Lung microvascular endothelial cell (primary cell): ENCODE results near the gene PRKD3. TPM values are rescaled to one million over a fixed set of nuclear protein-coding genes. Genes with fewer than 3 reads are reported as not detected.

Source experiments
- DNase-seq, 2 donors: peaks; one replicate each; pipeline versions ENCODE4 v3.0.0 to v3.0.0-alpha.2; 2010; ENCODE audit warnings: low read depth in 2 of 2
- total RNA-seq: library from RNA; depleted of rRNA; stranded (reverse); fragments of >200 nt; gene quantifications from 2 replicates; pipeline ENCODE4 v1.2.1, GENCODE V29; 2014

Gene PRKD3
- total RNA-seq, 1 donor from 2014 or later, result 48.4 TPM

GRCh38 chr2:37343537-37344434, 19.2 kb upstream of the PRKD3 start:
- peak in 1 of 2 donors; percentile 56 for DNase-seq

GRCh38 chr2:37342591-37343220, 18.1 kb upstream of the PRKD3 start:
- no peak for DNase-seq

GRCh38 chr2:37340637-37341036, 16.0 kb upstream of the PRKD3 start:
- no peak for DNase-seq

- DNase-seq, result no peak
Observed at GRCh38 chr2:37338933-37339332, 14.3 kb upstream of the PRKD3 start.

GRCh38 chr2:37337620-37338280, 13.1 kb upstream of the PRKD3 start:
- DNase-seq, result no peak

- DNase-seq, result no peak
Observed at GRCh38 chr2:37335604-37336003, 11.0 kb upstream of the PRKD3 start.

- DNase-seq, result no peak
Observed at GRCh38 chr2:37333256-37333655, 8.6 kb upstream of the PRKD3 start.

- DNase-seq, result no peak
Observed at GRCh38 chr2:37332560-37332959, 7.9 kb upstream of the PRKD3 start.

- no peak for DNase-seq
Observed at GRCh38 chr2:37330681-37331080, 6.0 kb upstream of the PRKD3 start.

GRCh38 chr2:37326866-37327634, 2.4 kb upstream of the PRKD3 start:
- no peak for DNase-seq

- peak in 1 of 2 donors; percentile 84 for DNase-seq
Observed at GRCh38 chr2:37326285-37326684, 1.7 kb upstream of the PRKD3 start.

- DNase-seq, result peak in 1 of 2 donors; percentile 19
Observed at GRCh38 chr2:37325625-37326071, 1.0 kb upstream of the PRKD3 start.

- DNase-seq, result no peak
Observed at GRCh38 chr2:37324536-37324785, 172 bp downstream of the PRKD3 start.

GRCh38 chr2:37323781-37324535, 675 bp downstream of the PRKD3 start:
- peak; percentile 49 to 58 for DNase-seq

GRCh38 chr2:37323176-37323780, 1.4 kb downstream of the PRKD3 start:
- DNase-seq, result peak in 1 of 2 donors; percentile 31

GRCh38 chr2:37322368-37322767, 2.3 kb downstream of the PRKD3 start:
- DNase-seq, result peak; percentile 28 to 63

- no peak for DNase-seq
Observed at GRCh38 chr2:37321029-37321682, 3.5 kb downstream of the PRKD3 start.

- no peak for DNase-seq
Observed at GRCh38 chr2:37319754-37320609, 4.7 kb downstream of the PRKD3 start.

GRCh38 chr2:37318401-37318800, 6.2 kb downstream of the PRKD3 start:
- no peak for DNase-seq
